GM12873 (cell line): Measurements from ENCODE around the gene ZFPM1.

Source experiments
- TF ChIP-seq, protein P1 (sequence below): IDR thresholded peaks from 2 replicates; pipeline ENCODE4 v1.5.1; 2012; ENCODE audit warnings: low read depth, mild to moderate bottlenecking, moderate library complexity, low read length, control low read depth; ENCODE audit not compliant: insufficient read depth; ENCODE audit errors: missing control alignments

The ZFPM1 gene

DNA sequence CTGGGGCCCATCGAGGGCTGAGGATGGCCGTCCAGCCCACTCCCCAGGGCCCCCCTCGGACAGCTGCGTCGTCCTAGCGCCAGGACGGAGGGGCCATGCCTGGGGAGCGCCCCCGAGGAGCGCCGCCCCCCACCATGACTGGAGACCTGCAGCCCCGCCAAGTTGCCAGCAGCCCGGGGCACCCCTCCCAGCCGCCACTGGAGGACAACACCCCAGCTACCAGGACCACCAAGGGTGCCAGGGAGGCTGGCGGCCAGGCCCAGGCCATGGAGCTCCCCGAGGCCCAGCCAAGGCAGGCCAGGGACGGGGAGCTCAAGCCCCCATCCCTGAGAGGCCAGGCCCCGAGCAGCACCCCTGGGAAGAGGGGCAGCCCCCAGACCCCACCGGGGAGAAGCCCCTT, 25.7 kb upstream of the ZFPM1 start:
- TF ChIP-seq, protein P1, sequence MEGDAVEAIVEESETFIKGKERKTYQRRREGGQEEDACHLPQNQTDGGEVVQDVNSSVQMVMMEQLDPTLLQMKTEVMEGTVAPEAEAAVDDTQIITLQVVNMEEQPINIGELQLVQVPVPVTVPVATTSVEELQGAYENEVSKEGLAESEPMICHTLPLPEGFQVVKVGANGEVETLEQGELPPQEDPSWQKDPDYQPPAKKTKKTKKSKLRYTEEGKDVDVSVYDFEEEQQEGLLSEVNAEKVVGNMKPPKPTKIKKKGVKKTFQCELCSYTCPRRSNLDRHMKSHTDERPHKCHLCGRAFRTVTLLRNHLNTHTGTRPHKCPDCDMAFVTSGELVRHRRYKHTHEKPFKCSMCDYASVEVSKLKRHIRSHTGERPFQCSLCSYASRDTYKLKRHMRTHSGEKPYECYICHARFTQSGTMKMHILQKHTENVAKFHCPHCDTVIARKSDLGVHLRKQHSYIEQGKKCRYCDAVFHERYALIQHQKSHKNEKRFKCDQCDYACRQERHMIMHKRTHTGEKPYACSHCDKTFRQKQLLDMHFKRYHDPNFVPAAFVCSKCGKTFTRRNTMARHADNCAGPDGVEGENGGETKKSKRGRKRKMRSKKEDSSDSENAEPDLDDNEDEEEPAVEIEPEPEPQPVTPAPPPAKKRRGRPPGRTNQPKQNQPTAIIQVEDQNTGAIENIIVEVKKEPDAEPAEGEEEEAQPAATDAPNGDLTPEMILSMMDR: no peak

DNA sequence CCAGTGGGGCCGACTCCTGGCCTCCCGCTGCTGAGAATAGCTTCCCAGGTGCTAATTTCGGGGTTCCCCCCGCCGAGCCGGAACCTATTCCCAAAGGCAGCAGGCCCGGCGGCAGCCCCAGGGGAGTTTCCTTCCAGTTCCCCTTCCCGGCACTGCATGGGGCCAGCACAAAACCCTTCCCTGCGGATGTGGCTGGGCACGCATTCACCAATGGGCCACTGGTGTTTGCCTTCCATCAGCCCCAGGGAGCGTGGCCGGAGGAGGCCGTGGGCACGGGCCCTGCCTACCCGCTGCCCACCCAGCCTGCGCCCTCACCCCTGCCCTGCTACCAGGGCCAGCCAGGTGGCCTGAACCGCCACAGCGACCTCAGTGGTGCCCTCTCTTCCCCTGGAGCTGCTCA, 24.9 kb upstream of the ZFPM1 start:
- TF ChIP-seq, protein P1: no peak

DNA sequence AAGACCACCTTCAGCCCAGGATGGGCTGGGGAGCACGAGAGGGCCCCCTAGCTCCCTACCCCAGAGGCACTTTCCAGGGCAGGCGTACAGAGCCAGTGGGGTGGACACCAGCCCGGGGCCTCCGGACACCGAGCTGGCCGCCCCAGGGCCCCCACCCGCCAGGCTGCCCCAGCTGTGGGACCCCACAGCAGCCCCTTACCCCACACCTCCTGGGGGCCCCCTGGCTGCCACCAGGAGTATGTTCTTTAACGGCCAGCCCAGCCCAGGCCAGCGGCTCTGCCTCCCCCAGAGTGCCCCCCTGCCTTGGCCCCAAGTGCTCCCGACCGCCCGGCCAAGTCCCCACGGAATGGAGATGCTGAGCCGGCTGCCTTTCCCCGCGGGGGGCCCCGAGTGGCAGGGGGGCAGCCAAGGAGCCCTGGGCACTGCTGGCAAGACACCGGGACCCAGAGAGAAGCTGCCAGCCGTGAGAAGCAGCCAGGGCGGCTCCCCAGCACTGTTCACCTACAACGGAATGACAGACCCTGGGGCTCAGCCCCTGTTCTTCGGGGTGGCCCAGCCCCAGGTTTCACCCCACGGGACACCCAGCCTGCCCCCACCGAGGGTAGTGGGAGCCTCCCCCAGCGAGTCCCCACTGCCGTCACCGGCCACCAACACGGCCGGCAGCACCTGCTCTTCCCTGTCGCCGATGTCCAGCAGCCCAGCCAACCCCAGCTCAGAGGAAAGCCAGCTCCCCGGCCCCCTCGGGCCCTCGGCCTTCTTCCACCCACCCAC, 24.3 kb upstream of the ZFPM1 start:
- TF ChIP-seq, protein P1: no peak

DNA sequence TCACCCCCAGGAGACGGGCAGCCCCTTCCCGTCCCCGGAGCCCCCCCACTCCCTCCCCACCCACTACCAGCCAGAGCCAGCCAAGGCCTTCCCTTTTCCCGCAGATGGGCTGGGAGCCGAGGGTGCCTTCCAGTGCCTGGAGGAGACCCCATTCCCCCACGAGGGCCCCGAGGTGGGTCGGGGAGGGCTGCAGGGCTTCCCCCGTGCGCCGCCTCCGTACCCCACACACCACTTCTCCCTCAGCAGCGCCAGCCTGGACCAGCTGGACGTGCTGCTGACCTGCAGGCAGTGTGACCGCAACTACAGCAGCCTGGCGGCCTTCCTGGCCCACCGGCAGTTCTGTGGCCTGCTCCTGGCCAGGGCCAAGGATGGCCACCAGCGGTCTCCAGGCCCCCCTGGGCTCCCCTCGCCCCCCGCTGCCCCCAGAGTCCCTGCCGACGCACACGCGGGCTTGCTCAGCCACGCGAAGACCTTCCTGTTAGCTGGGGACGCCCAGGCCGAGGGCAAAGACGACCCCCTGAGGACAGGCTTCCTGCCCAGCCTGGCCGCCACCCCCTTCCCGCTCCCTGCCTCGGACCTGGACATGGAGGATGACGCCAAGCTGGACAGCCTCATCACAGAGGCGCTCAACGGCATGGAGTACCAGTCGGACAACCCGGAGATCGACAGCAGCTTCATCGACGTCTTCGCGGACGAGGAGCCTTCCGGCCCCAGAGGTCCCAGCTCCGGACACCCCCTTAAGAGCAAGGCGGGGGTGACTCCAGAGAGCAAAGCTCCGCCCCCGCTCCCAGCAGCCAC, 23.5 kb upstream of the ZFPM1 start:
- TF ChIP-seq, protein P1: no peak

DNA sequence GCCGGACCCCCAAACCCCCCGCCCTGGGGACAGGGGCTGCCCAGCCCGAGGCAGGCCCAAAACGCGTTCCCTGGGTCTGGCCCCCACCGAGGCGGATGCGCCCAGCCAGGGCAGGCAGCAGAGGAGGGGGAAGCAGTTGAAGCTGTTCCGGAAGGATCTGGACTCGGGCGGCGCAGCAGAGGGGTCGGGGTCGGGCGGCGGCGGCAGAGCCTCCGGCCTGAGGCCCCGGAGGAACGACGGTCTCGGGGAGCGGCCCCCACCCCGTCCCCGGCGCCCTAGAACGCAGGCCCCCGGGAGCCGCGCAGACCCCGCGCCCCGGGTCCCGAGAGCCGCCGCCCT, 22.9 kb upstream of the ZFPM1 start:
- TF ChIP-seq, protein P1: no peak

DNA sequence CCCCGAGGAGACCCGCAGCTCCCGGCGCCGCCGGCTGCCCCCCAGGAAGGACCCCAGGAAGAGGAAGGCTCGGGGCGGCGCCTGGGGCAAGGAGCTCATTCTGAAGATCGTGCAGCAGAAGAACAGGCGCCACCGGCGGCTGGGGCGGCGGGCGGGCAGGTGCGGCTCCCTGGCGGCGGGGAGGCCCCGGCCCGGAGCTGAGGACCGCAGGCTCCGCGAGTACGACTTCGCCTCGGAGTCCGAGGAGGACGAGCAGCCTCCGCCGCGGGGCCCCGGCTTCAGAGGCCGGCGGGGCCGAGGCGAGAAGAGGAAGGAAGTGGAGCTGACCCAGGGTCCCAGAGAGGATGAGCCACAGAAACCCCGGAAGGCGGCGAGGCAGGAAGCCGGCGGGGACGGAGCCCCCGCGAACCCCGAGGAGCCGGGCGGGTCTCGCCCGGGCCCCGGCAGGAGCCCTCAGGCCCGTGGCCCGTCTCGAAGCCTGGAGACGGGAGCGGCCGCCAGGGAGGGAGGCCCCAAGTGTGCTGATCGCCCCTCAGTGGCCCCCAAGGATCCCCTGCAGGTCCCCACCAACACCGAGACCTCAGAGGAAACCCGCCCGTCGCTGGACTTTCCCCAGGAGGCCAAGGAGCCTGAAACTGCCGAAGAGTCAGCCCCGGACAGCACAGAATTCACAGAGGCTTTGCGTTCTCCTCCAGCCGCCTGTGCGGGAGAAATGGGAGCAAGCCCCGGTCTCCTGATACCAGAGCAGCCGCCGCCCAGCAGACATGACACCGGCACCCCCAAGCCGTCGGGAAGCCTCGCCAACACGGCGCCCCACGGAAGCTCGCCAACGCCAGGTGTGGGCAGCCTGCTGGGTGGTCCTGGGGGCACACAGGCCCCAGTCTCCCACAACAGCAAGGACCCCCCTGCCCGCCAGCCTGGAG, 22.3 kb upstream of the ZFPM1 start:
- TF ChIP-seq, protein P1: no peak
